ENCODE data around the gene OCLN. TPM values are rescaled to one million over a fixed set of nuclear protein-coding genes. Genes with fewer than 3 reads are reported as not detected.

The OCLN gene, protein sequence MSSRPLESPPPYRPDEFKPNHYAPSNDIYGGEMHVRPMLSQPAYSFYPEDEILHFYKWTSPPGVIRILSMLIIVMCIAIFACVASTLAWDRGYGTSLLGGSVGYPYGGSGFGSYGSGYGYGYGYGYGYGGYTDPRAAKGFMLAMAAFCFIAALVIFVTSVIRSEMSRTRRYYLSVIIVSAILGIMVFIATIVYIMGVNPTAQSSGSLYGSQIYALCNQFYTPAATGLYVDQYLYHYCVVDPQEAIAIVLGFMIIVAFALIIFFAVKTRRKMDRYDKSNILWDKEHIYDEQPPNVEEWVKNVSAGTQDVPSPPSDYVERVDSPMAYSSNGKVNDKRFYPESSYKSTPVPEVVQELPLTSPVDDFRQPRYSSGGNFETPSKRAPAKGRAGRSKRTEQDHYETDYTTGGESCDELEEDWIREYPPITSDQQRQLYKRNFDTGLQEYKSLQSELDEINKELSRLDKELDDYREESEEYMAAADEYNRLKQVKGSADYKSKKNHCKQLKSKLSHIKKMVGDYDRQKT
- polyA plus RNA-seq = 6.5 and 7.5 TPM in 2 replicates
- 4.1 and 7.1 TPM in 2 replicates for polyA minus RNA-seq

GRCh38 chr5:69492391-69492922, at the start of gene OCLN:
TSS of gene OCLN (plus strand) at chr5:69492790. CDS start at chr5:69504245, 11,455 bp downstream.
- no peak within 1 kb of the TSS for H3K27ac ChIP-seq (ENCODE audit: low read length)
- H3K4me3 ChIP-seq (ENCODE audit: low read length) = peak within 1 kb of the TSS; percentile 96
- H3F3A ChIP-seq (ENCODE audit: insufficient read depth, low read length, poor library complexity, severe bottlenecking) = no peaks in the 10 kb centered on the region
- no peaks in the 10 kb centered on the region for H3K36me3 ChIP-seq (ENCODE audit: insufficient read depth, low read length)
- peaks cover 40% of the 10 kb centered on the region for H3K27me3 ChIP-seq (ENCODE audit: insufficient read depth, low read depth, low read length)
- peak within 1 kb of the TSS; percentile 50 for H3K9ac ChIP-seq (ENCODE audit: low read length)
- TF ChIP-seq, protein P1, sequence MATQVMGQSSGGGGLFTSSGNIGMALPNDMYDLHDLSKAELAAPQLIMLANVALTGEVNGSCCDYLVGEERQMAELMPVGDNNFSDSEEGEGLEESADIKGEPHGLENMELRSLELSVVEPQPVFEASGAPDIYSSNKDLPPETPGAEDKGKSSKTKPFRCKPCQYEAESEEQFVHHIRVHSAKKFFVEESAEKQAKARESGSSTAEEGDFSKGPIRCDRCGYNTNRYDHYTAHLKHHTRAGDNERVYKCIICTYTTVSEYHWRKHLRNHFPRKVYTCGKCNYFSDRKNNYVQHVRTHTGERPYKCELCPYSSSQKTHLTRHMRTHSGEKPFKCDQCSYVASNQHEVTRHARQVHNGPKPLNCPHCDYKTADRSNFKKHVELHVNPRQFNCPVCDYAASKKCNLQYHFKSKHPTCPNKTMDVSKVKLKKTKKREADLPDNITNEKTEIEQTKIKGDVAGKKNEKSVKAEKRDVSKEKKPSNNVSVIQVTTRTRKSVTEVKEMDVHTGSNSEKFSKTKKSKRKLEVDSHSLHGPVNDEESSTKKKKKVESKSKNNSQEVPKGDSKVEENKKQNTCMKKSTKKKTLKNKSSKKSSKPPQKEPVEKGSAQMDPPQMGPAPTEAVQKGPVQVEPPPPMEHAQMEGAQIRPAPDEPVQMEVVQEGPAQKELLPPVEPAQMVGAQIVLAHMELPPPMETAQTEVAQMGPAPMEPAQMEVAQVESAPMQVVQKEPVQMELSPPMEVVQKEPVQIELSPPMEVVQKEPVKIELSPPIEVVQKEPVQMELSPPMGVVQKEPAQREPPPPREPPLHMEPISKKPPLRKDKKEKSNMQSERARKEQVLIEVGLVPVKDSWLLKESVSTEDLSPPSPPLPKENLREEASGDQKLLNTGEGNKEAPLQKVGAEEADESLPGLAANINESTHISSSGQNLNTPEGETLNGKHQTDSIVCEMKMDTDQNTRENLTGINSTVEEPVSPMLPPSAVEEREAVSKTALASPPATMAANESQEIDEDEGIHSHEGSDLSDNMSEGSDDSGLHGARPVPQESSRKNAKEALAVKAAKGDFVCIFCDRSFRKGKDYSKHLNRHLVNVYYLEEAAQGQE (IDR thresholded peaks at IDR 0.05; ENCODE audit: borderline replicate concordance) = no peak
- peak; percentile 25 for TF ChIP-seq MXI1 (conservative IDR thresholded peaks at IDR 0.05; ENCODE audit: poor library complexity, severe bottlenecking)
- TF ChIP-seq RAD21 (conservative IDR thresholded peaks at IDR 0.05) = peak; percentile 23
- TF ChIP-seq, protein P2, sequence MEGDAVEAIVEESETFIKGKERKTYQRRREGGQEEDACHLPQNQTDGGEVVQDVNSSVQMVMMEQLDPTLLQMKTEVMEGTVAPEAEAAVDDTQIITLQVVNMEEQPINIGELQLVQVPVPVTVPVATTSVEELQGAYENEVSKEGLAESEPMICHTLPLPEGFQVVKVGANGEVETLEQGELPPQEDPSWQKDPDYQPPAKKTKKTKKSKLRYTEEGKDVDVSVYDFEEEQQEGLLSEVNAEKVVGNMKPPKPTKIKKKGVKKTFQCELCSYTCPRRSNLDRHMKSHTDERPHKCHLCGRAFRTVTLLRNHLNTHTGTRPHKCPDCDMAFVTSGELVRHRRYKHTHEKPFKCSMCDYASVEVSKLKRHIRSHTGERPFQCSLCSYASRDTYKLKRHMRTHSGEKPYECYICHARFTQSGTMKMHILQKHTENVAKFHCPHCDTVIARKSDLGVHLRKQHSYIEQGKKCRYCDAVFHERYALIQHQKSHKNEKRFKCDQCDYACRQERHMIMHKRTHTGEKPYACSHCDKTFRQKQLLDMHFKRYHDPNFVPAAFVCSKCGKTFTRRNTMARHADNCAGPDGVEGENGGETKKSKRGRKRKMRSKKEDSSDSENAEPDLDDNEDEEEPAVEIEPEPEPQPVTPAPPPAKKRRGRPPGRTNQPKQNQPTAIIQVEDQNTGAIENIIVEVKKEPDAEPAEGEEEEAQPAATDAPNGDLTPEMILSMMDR (IDR thresholded peaks at IDR 0.05; ENCODE audit: poor library complexity, severe bottlenecking) = peak; percentile 10
- H3K4me2 ChIP-seq (ENCODE audit: low read length) = peak within 1 kb of the TSS; percentile 75
- no peaks in the 10 kb centered on the region for H3K9me2 ChIP-seq (ENCODE audit: insufficient read depth, low read length)
- no peaks in the 10 kb centered on the region for H3K79me2 ChIP-seq (replicated peaks; ENCODE audit: insufficient read depth, low read length)
- H2AFZ ChIP-seq (ENCODE audit: low read depth, low read length) = peak within 1 kb of the TSS; percentile 81
- no peaks in the 10 kb centered on the region for H3K9me3 ChIP-seq (ENCODE audit: low read length)
- no peaks in the 10 kb centered on the region for H4K20me1 ChIP-seq (ENCODE audit: insufficient read depth)

DNA sequence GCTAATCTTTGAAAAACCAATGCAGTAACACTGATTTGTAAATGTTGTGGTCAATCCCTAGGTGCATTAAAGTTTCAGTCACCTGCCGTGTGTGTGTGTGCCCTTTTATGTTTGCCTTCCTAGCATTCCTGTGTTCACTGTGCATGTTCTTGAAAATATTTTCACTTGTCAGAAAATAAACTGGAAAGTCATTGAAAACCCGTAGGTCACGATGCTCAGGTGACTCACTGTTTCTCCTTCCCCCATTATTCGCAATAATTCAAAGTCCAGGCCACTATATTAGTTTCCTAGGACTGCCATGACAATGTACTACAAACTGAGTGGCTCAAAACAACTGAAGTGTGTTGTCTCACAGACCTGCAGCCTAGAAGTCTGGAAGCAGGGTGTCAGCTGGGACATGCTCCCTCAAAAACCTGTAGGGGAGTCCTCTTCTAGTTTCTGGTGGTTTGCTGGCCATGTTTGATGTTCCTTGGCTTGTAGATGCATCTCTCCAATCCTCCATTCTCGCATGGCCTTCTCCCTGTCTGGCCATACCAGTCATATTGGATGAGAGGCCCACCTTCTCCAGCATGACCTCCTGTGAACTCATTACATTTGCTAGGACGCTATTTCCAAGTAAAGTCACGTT, 48.3 kb upstream of the OCLN start:
- no peaks in the 10 kb centered on the region for H3K27me3 ChIP-seq (ENCODE audit: insufficient read depth, low read depth, low read length)
- H3K4me2 ChIP-seq (ENCODE audit: low read length) = no peak overlapping the region
- no peaks in the 10 kb centered on the region for H3K9me2 ChIP-seq (ENCODE audit: insufficient read depth, low read length)
- no peaks in the 10 kb centered on the region for H4K20me1 ChIP-seq (ENCODE audit: insufficient read depth)
- no peak for TF ChIP-seq TAF1 (IDR thresholded peaks at IDR 0.05; ENCODE audit: low read depth)
- no peak for TF ChIP-seq MXI1 (conservative IDR thresholded peaks at IDR 0.05; ENCODE audit: poor library complexity, severe bottlenecking)
- TF ChIP-seq RAD21 (conservative IDR thresholded peaks at IDR 0.05) = no peak
- TF ChIP-seq EZH2 (IDR thresholded peaks at IDR 0.05; ENCODE audit: borderline replicate concordance, insufficient read depth, low read length, poor library complexity, severe bottlenecking) = no peak
- TF ChIP-seq, protein P1 (IDR thresholded peaks at IDR 0.05; ENCODE audit: borderline replicate concordance) = no peak
- no peak for TF ChIP-seq POLR2AphosphoS5 (IDR thresholded peaks at IDR 0.05)
- TF ChIP-seq SMC3 (conservative IDR thresholded peaks at IDR 0.05; ENCODE audit: poor library complexity) = no peak
- TF ChIP-seq, protein P2 (IDR thresholded peaks at IDR 0.05; ENCODE audit: poor library complexity, severe bottlenecking) = no peak
- no peak overlapping the region for H3K4me3 ChIP-seq (ENCODE audit: low read length)
- no peak overlapping the region for H3K9ac ChIP-seq (ENCODE audit: low read length)
- no peaks in the 10 kb centered on the region for H3K79me2 ChIP-seq (replicated peaks; ENCODE audit: insufficient read depth, low read length)
- H3K36me3 ChIP-seq (ENCODE audit: insufficient read depth, low read length) = no peaks in the 10 kb centered on the region
- H2AFZ ChIP-seq (ENCODE audit: low read depth, low read length) = no peak overlapping the region
- H3K27ac ChIP-seq (ENCODE audit: low read length) = no peak overlapping the region
- H3K9me3 ChIP-seq (ENCODE audit: low read length) = no peaks in the 10 kb centered on the region
- no peaks in the 10 kb centered on the region for H3F3A ChIP-seq (ENCODE audit: insufficient read depth, low read length, poor library complexity, severe bottlenecking)

All from neural cell (in vitro differentiated cells).